H1 (cell line): ENCODE results near the gene GPSM3.
A peak's percentile ranks its signal among the peaks of the same experiment; 100 is the strongest.

ENCODE experiments used
- EZH2 ChIP-seq: fragments of 200-600 bp; sonication (generic); IDR thresholded peaks from 2 replicates; pipeline ENCODE4 v1.7.1; 2012; ENCODE audit warnings: low read depth, mild to moderate bottlenecking, moderate library complexity, low read length, inconsistent platforms; ENCODE audit not compliant: severe bottlenecking
- PHF8 ChIP-seq: fragments of 200-600 bp; sonication (generic); conservative IDR thresholded peaks from 2 replicates; pipeline ENCODE4 v1.7.1; 2012; ENCODE audit warnings: low read depth, mild to moderate bottlenecking, inconsistent platforms, low read length, moderate library complexity
- POLR2A ChIP-seq, 2 experiments: IDR thresholded peaks; 1 replicate in 1 of 2; 2 replicates in 1 of 2; pipeline ENCODE4 v1.6.1; 2011; ENCODE audit warnings: low read depth in 2 of 2, low read length in 2 of 2, mild to moderate bottlenecking in 2 of 2; ENCODE audit errors: control extremely low read depth in 1 of 2
- POLR2AphosphoS5 ChIP-seq: IDR thresholded peaks from 2 replicates; pipeline ENCODE4 v1.6.1; 2011; ENCODE audit warnings: low read depth, low read length
- RNF2 ChIP-seq: fragments of 200-900, 300-1000 bp; sonication (generic); IDR thresholded peaks from 2 replicates; pipeline ENCODE4 v1.7.1; 2016; ENCODE audit warnings: borderline replicate concordance, low read depth, mild to moderate bottlenecking, antibody characterized with exemption, low read length; ENCODE audit not compliant: poor library complexity, severe bottlenecking; ENCODE audit errors: missing control alignments
- SP1 ChIP-seq: IDR thresholded peaks from 2 replicates; pipeline ENCODE4 v1.6.1; 2011; ENCODE audit warnings: low read depth, low read length
- SRF ChIP-seq: IDR thresholded peaks from 2 replicates; pipeline ENCODE4 v1.6.1; 2011; ENCODE audit warnings: mild to moderate bottlenecking, low read depth, low read length, moderate library complexity

DNA sequence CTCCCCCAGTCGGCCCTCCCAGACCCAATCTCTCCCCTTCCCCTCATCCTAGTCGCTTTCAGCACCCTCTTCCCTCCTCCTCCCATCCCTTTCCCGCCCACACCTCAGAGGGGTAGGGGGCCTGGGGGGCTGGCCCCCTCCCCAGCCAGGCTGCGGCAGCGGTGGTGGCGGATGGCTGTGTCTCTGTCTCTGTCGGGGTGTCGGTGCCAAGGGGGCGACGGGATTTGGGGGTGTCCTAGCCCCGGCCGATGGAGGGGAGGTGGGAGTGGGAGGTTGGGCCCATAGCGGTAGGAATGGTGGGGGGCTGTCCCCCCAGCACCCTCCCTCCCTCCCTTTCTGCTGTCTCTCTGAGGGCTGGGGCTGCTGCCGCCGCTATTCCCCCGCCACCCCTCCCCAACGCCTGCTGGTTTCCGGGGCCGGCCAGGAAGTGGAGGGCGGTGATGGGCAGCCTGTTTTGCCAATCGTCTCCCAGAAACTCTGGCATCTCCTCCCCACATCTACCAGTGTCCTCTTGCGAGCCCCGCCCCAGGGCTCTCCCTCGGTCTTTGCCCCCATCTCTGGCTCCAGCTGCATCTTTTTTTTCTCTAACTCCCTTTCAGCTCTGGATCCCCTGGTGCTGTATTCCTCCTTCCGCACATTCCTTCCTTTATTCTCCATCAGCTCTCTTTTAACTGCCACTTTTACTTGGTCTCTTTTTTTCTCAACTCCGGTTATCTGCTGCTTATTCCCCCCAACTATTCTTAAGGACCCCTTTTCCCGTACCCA lies 16.6 kb downstream of the GPSM3 start, which contains the start of gene AGPAT1:
- 0 out of 2 replicates have a peak, but pooled peaks have one; percentile 31 for TF ChIP-seq POLR2AphosphoS5
- TF ChIP-seq RNF2, result no peak
- no peak for TF ChIP-seq EZH2
- TF ChIP-seq SRF, result no peak
- peak; percentile 50 to 63 for TF ChIP-seq POLR2A (IDR thresholded peaks at IDR 0.05; ENCODE audit: control extremely low read depth in 1 of 2, low read depth in 2 of 2, low read length in 2 of 2)
- peak; percentile 42; the same call in 1 of the 2 replicates for TF ChIP-seq PHF8
- peak; percentile 91 for TF ChIP-seq SP1
